ENCODE results near the gene CACNA2D3. TPM values are rescaled to one million over a fixed set of nuclear protein-coding genes. Genes with fewer than 3 reads are reported as not detected.

CACNA2D3 gene
- total RNA-seq, 2 donors from 2014 or later = 0.42 to 0.98 TPM

DNA sequence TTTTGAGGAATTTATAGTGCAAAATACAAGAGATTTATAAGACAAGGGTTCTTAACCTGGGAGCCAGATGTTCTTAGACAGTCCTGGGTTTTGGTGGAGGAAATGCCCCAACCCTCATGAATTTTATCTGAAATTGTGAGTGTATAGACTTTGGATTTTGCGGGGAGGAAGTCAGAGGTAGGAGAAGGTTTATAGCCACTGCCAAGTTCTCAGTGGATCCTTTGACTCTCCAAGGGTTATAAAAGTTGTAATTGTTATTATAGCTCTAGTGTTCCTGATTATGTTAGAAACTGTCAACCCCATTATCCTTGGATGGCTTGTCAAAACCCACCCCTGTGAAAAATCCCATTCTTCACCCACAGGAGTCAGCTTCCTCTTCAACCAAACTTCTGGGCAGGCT, 621.9 kb downstream of the CACNA2D3 start:
- Histone ChIP-seq H3K36me3 (no peaks in the 10 kb centered on the region), H3K27me3 (no peaks in the 10 kb centered on the region), H3K4me1 (no peaks in the 10 kb centered on the region), H3K9ac (ENCODE audit: low read depth in 2 of 2, low read length in 2 of 2) (no peak overlapping the region), H3K27ac (no peak overlapping the region), H3K4me3 (no peak overlapping the region), H3K9me3 (no peaks in the 10 kb centered on the region)
- intact Hi-C loops (cut with DNase I) = no loop called here
- TF ChIP-seq, protein P1, sequence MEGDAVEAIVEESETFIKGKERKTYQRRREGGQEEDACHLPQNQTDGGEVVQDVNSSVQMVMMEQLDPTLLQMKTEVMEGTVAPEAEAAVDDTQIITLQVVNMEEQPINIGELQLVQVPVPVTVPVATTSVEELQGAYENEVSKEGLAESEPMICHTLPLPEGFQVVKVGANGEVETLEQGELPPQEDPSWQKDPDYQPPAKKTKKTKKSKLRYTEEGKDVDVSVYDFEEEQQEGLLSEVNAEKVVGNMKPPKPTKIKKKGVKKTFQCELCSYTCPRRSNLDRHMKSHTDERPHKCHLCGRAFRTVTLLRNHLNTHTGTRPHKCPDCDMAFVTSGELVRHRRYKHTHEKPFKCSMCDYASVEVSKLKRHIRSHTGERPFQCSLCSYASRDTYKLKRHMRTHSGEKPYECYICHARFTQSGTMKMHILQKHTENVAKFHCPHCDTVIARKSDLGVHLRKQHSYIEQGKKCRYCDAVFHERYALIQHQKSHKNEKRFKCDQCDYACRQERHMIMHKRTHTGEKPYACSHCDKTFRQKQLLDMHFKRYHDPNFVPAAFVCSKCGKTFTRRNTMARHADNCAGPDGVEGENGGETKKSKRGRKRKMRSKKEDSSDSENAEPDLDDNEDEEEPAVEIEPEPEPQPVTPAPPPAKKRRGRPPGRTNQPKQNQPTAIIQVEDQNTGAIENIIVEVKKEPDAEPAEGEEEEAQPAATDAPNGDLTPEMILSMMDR (IDR thresholded peaks at IDR 0.05) = no peak
- DNase-seq = no peak

DNA sequence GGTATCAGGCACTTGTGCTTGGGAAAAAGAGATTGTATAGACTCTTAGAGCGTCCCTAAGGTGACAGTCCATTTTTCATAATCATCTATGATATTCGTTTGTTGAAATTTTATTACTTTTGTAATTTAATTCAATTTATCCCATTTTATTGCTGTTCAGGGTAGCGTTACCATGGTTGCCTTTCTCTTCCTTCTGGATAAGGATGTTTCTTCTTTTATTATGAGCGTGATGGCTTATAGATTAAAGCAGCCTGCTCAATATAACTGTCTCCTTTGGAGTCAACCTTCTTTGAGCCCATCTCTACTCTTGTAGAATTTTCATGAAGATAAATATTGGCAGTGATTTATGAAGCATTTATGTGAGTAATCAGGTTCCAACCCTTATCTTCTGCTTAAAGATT, 623.5 kb downstream of the CACNA2D3 start:
- intact Hi-C loops (cut with DNase I) = no loop called here
- DNase-seq = no peak
- TF ChIP-seq, protein P1 (IDR thresholded peaks at IDR 0.05) = no peak

DNA sequence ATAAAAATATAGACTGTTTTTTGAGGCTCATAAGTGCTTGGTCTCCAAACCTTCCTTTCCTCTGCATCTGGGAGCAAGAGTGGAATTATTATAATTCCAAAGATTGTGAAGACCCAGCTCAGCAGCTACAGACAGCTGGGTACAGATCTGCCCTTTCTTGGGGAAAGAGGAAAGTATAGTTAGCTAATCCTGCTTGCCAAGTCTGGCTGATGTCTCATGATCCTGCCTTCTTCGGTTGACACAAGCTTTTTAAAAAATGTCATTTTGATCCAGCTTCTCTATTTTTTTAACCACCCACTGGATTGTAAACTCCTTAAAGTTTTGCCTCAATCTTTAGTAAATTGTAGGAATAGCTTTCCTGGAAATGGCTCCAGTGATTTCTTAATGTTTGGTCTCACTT, 624.4 kb downstream of the CACNA2D3 start:
- intact Hi-C loops (cut with DNase I) = no loop called here
- H3K27me3 ChIP-seq = no peaks in the 10 kb centered on the region
- no peaks in the 10 kb centered on the region for H3K4me1 ChIP-seq
- no peak overlapping the region for H3K4me3 ChIP-seq
- no peak overlapping the region for H3K9ac ChIP-seq (ENCODE audit: low read depth in 2 of 2, low read length in 2 of 2)
- DNase-seq = no peak
- TF ChIP-seq, protein P1 (IDR thresholded peaks at IDR 0.05) = no peak
- no peaks in the 10 kb centered on the region for H3K9me3 ChIP-seq
- no peak overlapping the region for H3K27ac ChIP-seq
- H3K36me3 ChIP-seq = no peaks in the 10 kb centered on the region

More for the DNA sequence above, 623.5 kb downstream of the CACNA2D3 start:
- Histone ChIP-seq H3K4me3 (no peak overlapping the region), H3K4me1 (no peaks in the 10 kb centered on the region), H3K36me3 (no peaks in the 10 kb centered on the region), H3K9me3 (no peaks in the 10 kb centered on the region), H3K27me3 (no peaks in the 10 kb centered on the region), H3K27ac (no peak overlapping the region), H3K9ac (ENCODE audit: low read depth in 2 of 2, low read length in 2 of 2) (no peak overlapping the region)

DNA sequence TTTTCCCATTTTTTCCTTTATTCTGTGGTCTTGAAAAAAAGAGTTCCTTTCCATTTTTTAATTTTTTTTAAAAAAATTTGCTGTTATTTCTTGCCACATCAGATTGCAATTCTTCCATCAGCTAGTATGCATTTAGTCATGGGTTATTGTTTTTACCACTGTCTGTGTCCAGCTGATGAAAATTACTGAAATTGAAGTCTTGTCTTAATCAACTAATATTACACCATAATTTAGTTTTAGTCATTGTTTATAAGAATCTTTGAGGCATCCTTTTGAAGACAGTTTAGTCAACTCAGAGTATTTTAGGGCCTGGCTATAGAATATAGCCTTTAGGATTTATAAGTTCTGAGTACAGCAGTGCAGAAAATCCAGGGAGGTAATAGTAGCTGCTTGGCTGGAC, 633.4 kb downstream of the CACNA2D3 start:
- no peak overlapping the region for H3K9ac ChIP-seq (ENCODE audit: low read depth in 2 of 2, low read length in 2 of 2)
- TF ChIP-seq, protein P1 (IDR thresholded peaks at IDR 0.05) = no peak
- intact Hi-C loops (cut with DNase I) = no loop called here
- H3K36me3 ChIP-seq = no peaks in the 10 kb centered on the region
- no peaks in the 10 kb centered on the region for H3K4me1 ChIP-seq
- no peaks in the 10 kb centered on the region for H3K9me3 ChIP-seq
- no peaks in the 10 kb centered on the region for H3K27me3 ChIP-seq
- DNase-seq = no peak
- no peak overlapping the region for H3K4me3 ChIP-seq
- no peak overlapping the region for H3K27ac ChIP-seq

DNA sequence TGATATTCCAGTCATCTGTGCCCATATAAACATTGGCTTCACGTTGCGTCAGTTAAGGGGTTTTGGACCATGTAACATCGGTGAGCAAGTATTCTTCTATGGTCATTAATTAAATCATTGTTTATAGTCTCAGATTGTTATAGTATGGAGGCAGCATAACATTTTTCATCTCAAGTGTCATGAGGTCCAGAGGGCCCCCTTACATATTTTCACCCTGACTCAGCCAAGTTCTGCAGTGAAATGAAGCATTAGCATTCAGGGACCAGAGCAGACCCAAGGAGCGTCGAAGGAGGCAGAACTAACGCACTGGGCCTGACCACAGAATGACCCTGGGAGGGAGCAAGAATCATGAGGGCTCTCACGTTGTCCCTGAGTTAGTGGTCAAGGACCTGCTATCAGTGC, 634.0 kb downstream of the CACNA2D3 start:
- TF ChIP-seq, protein P1 (IDR thresholded peaks at IDR 0.05) = no peak
- no peak overlapping the region for H3K27ac ChIP-seq
- DNase-seq = no peak

DNA sequence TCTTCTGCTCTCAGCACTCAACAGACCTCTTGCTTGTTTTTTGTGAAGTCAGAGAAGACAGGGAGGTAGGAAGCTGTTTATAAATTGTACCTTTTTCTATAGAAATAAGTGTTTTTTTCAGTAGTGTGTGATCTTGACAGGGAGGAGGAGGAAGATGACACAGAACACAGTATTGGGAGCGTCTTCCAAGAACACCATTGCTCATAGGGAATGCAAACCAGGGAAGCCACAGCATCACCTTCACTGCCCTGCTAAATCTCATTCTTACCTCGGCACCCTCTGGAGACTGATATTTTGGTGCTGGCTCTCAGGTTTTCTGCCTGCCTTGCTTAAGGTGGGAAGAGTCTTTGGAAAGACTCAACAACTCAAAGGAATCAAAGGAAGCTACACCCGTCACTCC, 636.1 kb downstream of the CACNA2D3 start:
- no peaks in the 10 kb centered on the region for H3K36me3 ChIP-seq
- no peak overlapping the region for H3K9ac ChIP-seq (ENCODE audit: low read depth in 2 of 2, low read length in 2 of 2)
- H3K9me3 ChIP-seq = no peaks in the 10 kb centered on the region
- H3K4me1 ChIP-seq = no peaks in the 10 kb centered on the region
- intact Hi-C loops (cut with DNase I) = no loop called here
- H3K4me3 ChIP-seq = no peak overlapping the region
- DNase-seq = no peak
- no peak overlapping the region for H3K27ac ChIP-seq
- TF ChIP-seq, protein P1 (IDR thresholded peaks at IDR 0.05) = no peak
- H3K27me3 ChIP-seq = no peaks in the 10 kb centered on the region

More for the DNA sequence above, 634.0 kb downstream of the CACNA2D3 start:
- Histone ChIP-seq H3K4me3 (no peak overlapping the region), H3K9ac (ENCODE audit: low read depth in 2 of 2, low read length in 2 of 2) (no peak overlapping the region), H3K36me3 (no peaks in the 10 kb centered on the region), H3K4me1 (no peaks in the 10 kb centered on the region), H3K27me3 (no peaks in the 10 kb centered on the region), H3K9me3 (no peaks in the 10 kb centered on the region)
- intact Hi-C loops (cut with DNase I) = no loop called here

Measured in colonic mucosa (tissue), 4 donors.